T-helper 22 cell (primary cell): ENCODE measurements around the gene CDCP1.

Experiments used
- DNase-seq: peaks from one replicate; pipeline ENCODE4 v3.0.0-alpha.2; 2020; ENCODE audit warnings: low read depth

CDCP1 gene

GRCh38 chr3:45137656-45138181 is 8.5 kb downstream of the CDCP1 start:
- no peak for DNase-seq

DNA sequence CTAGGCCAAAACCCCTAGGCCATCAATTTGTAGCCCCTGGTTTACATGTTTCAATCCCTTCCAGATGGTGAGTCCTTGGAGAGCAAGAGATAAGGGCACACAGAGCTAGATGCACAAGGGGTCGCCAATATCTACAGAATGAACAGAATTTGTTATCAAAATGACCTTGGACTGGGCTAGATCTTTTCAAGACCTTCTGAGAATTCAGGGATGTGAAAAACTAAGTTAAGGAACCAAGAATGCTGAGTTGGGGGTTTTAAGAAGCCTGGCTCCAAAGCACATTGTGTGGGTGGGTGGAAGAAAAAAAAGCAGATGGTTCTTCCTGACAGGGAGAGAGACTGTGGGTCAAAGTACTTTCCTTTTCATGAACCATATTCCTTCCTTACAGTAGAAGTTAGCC is 10.2 kb downstream of the CDCP1 start:
- DNase-seq: no peak

- DNase-seq: no peak
These were observed 11.2 kb downstream of the CDCP1 start for GRCh38 chr3:45134758-45135521.

DNA sequence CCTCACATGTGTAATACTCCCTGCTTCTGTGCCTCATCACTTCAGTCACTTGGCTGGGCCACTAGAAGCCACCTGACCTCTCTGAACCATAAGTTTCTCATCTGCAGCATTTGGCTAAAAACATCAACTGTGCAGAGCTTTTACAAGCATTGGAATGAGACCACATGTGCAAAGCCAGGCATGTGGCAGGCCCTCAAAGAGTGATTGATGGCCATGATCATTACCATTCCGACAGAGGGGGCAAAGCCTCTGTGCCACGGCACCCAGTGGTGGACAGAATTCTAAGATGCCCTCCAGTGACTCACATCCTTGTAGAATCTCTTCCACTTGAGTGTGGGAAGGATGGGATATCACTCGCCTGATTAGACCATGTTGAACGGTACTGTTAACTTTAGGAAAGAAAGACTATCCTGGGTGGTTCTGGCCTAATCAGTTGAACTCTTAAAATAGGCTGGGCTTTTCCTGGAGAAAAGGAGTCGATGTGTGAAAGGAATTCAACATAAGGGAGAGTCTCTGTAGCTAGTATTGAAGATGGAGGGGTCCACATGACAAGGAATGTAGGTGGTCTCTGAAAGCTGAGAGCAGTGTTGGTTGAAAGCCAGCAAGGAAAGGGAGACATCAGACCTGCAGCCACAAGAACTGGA is 13.5 kb downstream of the CDCP1 start:
- DNase-seq: no peak

DNA sequence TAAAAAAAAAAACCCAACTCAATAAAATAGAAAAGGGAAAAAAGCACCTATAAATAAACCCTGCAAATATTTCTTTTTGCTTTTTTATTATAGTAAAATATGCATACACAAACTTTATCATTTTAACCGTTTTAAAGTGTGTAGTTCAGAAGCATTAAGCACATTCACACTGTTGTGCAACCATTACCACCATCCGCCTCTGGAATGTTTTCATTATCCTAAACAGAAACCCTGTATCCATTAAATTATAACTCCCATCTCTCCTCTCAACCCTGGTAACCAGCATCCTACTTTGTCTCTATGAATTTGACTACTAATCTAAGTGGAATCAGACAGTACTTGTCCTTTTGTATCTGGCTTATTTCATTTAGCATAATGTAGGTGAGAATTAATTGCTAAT is 15.0 kb downstream of the CDCP1 start:
- DNase-seq: no peak

DNA sequence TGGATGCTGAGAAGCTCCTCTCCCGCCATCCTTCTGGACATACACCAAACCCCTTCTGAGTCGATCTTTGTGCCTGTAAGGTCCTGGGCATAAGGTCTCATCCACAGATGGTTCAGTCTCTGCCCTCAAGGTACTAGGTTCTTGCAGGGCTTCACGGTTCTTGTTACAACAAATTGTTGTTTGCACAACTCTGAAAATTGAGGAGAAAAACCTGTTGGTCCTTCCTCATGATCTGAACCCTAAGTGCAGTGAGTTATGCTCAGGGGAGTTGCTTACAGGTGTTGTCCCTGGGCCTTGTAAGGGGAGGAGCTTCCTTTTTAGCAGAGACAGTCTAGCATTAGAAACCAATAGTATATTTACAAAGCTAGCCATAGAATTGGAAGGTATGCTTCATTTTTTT is 15.7 kb downstream of the CDCP1 start:
- DNase-seq: no peak

- DNase-seq: no peak
These were observed 17.2 kb downstream of the CDCP1 start for GRCh38 chr3:45128950-45129349.

DNA sequence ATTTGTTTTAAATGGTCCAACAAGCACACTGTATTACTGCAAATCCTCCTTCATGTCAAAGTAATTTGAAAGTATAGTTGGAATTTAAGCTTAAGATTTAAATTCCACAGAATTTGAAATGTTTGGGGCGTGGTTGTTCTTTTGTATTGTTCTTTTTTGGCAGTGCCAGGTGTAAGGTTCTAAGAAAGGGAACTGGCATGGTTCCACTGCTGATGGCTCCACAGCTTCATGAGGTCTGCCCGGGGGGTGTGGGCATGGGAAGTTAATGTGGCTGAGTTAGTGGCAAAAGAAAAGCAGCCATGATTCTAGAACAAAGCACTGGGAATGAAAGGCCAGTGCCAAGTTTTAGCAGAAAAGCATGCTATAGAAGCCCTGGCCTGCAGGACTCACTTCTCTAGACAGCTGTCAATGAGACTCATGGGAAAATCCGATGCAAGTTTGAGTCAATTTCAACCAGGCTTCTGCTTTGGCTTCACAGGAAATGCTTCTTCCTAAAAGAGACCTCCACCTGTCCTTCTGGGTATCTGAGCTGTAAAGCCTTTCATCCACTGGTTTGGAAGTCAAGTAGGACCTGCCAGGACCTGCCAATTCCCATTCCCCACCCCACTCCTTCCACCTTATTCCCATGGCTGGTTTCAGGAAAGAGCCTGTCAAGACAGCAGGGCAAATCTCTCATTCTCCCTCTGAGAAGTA is 18.9 kb downstream of the CDCP1 start:
- DNase-seq: no peak

DNA sequence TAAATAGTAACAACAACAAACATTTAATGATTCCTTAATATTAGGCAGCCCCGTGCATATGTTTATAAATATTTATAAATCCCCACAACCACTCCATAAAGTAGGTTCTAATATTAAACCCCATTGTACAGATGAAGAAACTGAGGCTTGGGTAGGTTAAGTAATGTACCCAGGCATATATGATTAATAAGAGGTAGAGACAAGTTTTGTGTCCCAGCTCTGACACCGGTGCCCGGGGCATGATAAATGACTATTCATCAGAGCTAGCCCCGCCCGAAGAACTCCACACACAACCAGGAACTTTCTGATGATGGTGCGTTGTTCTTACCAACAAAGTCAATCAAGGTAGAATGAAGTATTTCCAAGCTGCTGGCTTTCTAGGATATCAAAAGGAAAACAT is 19.4 kb downstream of the CDCP1 start:
- DNase-seq: no peak

DNA sequence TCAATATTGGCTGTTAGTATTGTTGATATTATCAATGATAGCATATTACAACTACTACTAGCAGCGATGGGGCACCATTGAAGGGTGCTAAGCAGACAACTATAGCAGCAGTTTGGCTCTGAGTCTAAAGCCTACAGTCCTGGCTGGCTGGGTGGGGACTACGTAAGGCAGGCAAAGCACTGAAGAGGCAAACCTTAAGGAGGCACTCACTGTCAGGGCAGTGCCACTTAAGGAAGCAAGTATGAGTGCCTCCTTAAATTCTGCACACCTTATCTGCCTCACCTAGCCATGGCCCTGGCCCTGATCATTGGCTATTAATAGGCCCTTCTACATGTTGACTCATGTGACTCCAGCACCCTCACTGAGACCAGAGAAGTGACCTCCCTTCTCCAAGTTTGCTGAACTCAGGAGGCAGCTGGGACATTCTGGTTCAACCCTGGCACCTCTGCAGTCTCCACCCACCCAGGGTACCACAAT is 20.6 kb downstream of the CDCP1 start:
- DNase-seq: no peak

- no peak for DNase-seq
These were observed 21.2 kb downstream of the CDCP1 start for GRCh38 chr3:45124956-45125355.

DNA sequence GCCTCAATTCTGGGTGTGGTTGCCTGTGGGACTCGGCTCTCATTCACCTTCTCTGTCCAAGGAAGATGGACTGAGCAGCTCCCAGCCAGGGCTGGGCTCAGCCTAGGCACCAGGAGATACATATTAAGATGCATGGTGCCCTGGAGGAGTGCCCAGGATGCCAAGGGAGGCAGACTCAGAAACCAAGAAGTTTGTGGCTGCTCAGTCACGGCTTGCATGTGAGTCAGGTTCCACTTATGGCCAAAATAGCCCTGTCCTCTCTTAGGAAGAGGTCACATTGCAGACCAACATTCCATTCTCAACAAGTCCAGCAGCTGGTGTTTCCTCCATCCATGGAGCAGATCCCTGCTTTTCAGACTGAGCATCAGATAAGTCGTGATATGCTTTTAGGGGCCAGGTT is 21.8 kb downstream of the CDCP1 start:
- DNase-seq: no peak

DNA sequence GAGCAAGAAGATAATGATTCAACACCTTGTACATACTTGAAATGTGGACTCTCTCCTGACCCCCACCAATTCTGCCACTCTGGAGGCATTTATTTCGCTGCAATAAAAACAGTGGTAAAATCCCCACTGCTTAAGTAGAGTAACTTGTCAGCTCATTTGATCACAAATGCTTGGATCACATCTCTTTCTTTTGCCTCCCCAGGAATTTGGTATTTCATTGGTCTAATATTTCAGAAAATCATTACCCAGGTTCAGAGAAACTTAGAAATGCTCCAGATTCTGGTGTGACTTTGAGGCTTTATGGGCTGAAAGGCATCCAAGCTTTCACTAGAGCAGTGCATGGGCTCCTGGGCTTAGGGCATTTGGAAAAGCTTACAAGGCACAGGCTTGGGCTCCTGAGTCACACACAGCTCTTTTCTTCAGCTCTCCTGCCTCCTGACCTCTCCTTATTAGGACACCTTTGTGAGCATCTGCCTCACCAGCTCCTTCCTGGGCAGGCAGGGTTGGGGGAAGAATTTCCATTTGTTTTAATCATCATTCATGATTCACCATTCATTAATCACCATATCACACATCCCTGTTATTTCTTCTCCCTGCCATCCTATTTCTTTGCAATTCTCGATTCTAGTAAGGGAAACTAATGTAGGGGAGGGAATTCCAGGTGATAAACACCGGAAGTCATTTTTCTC is 22.5 kb downstream of the CDCP1 start:
- no peak for DNase-seq

DNA sequence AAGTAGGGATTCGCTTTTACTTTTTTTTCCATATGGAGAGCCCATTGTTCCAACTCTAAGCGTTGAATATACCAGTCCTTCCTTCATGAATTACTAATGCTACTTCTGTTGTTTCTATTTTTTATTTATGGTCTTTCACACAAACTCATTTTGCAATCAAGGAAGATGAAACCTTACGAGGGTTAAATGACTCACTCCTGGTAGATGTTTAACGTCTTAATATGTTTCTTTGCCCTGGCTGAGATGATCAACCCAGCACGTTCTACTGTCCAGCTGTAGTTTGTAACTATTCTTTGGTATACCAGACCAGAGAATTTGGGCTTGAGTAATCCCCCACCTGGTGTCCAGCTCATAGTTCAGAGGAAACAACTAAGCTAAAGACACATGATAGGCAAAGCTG is 23.1 kb downstream of the CDCP1 start:
- DNase-seq: no peak

DNA sequence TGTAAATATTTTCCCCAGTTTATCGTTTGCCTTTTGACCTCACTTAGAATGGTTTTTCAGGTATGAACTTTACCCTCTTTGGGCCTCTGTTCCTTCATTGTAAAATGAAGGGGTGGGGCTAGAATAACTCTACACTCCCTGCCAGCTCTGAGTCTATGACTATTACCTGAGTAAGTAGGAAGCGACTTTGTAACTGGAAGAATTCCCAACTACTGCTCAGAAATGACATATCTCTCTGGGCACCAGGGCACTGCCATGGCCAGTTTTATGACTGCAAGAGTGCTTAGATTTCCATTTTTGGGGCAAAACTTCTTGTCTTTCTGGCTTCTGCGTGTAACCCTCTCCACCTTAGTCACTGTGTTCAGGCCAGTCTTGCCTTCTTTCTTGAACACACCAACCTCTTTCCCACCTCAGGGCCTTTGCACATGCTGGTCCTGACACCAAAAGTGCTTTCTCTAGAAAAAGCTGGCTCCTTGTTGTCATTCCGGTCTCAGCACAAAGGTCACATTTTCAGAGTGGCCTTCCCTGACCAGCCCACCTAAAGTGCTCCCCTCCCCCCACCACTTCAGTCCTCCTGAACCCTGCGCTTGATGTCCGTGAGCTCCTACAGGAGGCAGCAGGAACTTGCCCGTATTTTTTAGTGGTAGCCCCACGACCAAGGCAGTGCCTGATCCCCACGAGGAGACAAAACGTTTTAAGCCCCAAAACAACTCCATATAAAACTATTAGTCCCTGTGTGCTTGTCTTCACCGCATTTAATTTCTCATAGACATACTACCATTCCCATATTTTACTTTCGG is 25.6 kb downstream of the CDCP1 start:
- no peak for DNase-seq

- no peak for DNase-seq
These were observed 26.3 kb downstream of the CDCP1 start for GRCh38 chr3:45119824-45120358.

DNA sequence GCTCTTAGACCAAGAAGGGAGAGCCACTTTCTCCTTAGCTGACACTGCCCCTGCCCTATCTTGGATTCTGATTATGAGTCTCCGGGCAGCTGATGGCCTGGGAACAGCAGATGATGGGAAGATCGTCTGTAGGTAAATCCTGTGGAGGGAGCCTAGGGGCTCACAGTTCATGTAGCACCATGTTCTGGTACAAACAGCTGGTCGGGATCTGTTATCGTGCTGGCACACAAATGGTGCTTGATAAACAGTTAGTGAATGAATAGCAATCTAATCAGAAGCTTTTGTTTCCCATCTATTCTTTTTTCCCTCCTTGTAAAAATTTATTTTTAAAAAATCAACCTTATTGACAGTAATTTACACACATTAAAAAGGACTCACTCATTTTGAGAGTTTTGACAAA is 26.8 kb downstream of the CDCP1 start:
- DNase-seq: no peak

DNA sequence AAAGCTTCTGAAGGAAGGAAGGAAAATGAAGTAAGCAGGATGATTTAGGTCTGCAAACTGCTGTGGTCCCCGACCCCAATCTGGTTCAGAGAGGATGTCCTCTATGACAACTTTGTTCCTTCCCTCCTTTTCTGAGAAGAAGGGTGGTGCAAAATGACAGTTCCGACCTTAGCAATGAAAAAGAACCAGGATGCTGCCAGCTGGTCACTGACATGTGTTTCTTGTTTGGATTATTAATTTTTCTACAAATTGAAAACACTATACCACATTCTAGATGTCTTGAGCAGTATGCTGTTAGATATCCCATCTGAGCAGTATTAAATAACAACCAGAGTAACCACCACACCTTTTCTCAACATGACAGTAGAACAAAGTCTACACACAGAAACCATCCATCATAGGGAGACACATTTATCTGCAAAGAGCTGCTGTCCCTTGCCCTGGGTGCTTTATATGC is 27.5 kb downstream of the CDCP1 start:
- no peak for DNase-seq

DNA sequence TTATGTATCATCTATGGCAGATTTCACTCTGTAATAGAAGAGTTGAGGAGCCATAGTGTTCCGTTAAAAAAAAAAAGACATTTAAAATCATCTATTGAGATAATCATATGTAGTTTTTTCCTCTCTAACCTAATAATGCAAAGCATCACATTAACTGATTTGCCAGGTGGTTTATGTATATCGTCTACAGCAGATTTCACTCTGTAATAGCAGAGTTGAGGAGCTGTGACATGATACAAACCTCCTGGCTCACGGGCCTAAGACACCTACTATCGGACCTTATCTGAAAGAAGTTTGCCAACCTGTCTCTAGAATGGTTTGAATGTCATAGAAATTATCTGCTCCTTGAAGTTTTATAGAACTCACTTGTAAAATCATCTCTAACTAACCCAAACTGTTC is 29.8 kb downstream of the CDCP1 start:
- no peak for DNase-seq

GRCh38 chr3:45113625-45114050 is 32.5 kb downstream of the CDCP1 start:
- no peak for DNase-seq

DNA sequence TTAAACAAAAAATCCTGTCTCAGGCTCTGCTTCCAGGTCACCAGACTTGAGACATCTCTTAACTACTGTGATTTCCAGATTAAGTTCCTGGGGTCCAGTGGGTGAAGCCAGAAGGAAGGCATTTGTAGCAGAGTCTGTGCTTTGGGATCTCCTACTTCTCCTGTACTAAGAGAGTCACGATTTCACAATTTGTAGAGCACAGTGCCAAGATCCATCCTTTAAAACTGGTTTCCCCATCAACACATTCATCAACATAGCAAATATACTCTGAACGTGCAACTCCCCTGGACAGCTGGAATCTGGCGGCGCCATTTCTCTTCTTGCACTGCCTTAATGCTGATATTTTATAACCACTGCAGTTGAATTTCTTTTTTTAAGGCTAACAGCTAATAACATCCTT is 33.2 kb downstream of the CDCP1 start:
- DNase-seq: no peak
